ENCODE measurements around the gene MRPS9.

DNA sequence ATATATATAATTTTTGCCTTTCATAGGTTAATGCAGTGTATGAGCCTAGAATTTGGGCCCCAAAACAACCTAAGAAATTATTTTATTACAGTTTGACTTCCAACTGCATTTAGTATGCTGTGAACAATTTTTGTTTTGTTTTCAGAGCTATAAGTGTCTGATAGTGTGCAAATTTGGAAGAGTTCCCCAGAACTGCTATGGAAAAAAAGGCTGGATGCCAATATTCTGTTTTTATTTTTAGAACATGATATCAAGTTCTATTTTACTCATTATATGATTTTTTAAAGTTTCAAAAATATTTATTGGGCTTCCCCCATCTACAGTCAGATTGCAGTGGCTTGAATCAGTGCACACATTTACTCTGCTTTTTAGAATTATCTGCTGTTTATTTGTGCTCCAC, 42.6 kb downstream of the MRPS9 start:
- TF ChIP-seq POU2F2 (IDR thresholded peaks at IDR 0.05; ENCODE audit: low read depth, low read length): no peak
- TF ChIP-seq SPI1 (IDR thresholded peaks at IDR 0.05; ENCODE audit: low read depth, low read length): no peak
- no peak for TF ChIP-seq POLR2A (IDR thresholded peaks at IDR 0.05; ENCODE audit: low read depth, low read length)
- TF ChIP-seq POLR2AphosphoS5 (IDR thresholded peaks at IDR 0.05; ENCODE audit: low read depth, low read length): no peak

Data from GM12891 (cell line).